ENCODE measurements around the gene TAS2R31. TPM values are rescaled to one million over a fixed set of nuclear protein-coding genes. Genes with fewer than 3 reads are reported as not detected.

Gene TAS2R31
- 0.51 and 0.60 TPM in 2 replicates for polyA plus RNA-seq (2011; rRNA removed)
- 3.9 and 10.8 TPM in 2 replicates for polyA minus RNA-seq (2011; rRNA and poly(A)+ RNA removed)

GRCh38 chr12:11031307-11031706, at the start of gene TAS2R31:
TSS of gene TAS2R31 (minus strand) at chr12:11031407. CDS start at chr12:11031335, 72 bp downstream.
- Histone ChIP-seq H3K9me3 (ENCODE audit: control insufficient read depth, insufficient read depth, low read length) (no peaks in the 10 kb centered on the region), H3K27ac (ENCODE audit: low read depth, low read length) (no peak within 1 kb of the TSS), H3K4me3 (ENCODE audit: low read depth, low read length) (no peak within 1 kb of the TSS), H3K27me3 (ENCODE audit: control insufficient read depth, insufficient read depth, low read length) (no peaks in the 10 kb centered on the region)
- TF ChIP-seq CTCF (IDR thresholded peaks at IDR 0.05; ENCODE audit: low read depth, low read length) = no peak
- CTCF ChIA-PET = no interaction called here
- no peak for DNase-seq (ENCODE audit: low read depth, low spot score)
- POLR2A ChIA-PET = no interaction called here

GRCh38 chr12:11078246-11078645, 47.0 kb upstream of the TAS2R31 start:
- DNase-seq (ENCODE audit: low read depth, low spot score) = no peak
- Histone ChIP-seq H3K27me3 (ENCODE audit: control insufficient read depth, insufficient read depth, low read length) (no peaks in the 10 kb centered on the region), H3K9me3 (ENCODE audit: control insufficient read depth, insufficient read depth, low read length) (no peaks in the 10 kb centered on the region), H3K4me3 (ENCODE audit: low read depth, low read length) (no peak overlapping the region), H3K27ac (ENCODE audit: low read depth, low read length) (no peak overlapping the region)
- ChIA-PET CTCF (no interaction called here), POLR2A (no interaction called here)
- TF ChIP-seq CTCF (IDR thresholded peaks at IDR 0.05; ENCODE audit: low read depth, low read length) = no peak

- H3K27me3 ChIP-seq (ENCODE audit: control insufficient read depth, insufficient read depth, low read length) = no peaks in the 10 kb centered on the region
- POLR2A ChIA-PET = interaction anchor here (0.5 kb wide), 1 partner anchor 56 kb away, joined by 3 read pairs; no protein-coding TSS in a partner anchor
These were observed 44.4 kb upstream of the TAS2R31 start for GRCh38 chr12:11075642-11076041.

GRCh38 chr12:11071414-11071813, 40.2 kb upstream of the TAS2R31 start:
- POLR2A ChIA-PET = no interaction called here
- no peaks in the 10 kb centered on the region for H3K9me3 ChIP-seq (ENCODE audit: control insufficient read depth, insufficient read depth, low read length)
- DNase-seq (ENCODE audit: low read depth, low spot score) = no peak
- H3K27ac ChIP-seq (ENCODE audit: low read depth, low read length) = no peak overlapping the region
- TF ChIP-seq CTCF (IDR thresholded peaks at IDR 0.05; ENCODE audit: low read depth, low read length) = no peak
- no peak overlapping the region for H3K4me3 ChIP-seq (ENCODE audit: low read depth, low read length)
- CTCF ChIA-PET = no interaction called here
- H3K27me3 ChIP-seq (ENCODE audit: control insufficient read depth, insufficient read depth, low read length) = no peaks in the 10 kb centered on the region

More at GRCh38 chr12:11075642-11076041, 44.4 kb upstream of the TAS2R31 start:
- DNase-seq (ENCODE audit: low read depth, low spot score) = no peak
- Histone ChIP-seq H3K9me3 (ENCODE audit: control insufficient read depth, insufficient read depth, low read length) (no peaks in the 10 kb centered on the region), H3K27ac (ENCODE audit: low read depth, low read length) (no peak overlapping the region), H3K4me3 (ENCODE audit: low read depth, low read length) (no peak overlapping the region)
- no peak for TF ChIP-seq CTCF (IDR thresholded peaks at IDR 0.05; ENCODE audit: low read depth, low read length)
- CTCF ChIA-PET = no interaction called here

- Histone ChIP-seq H3K27ac (ENCODE audit: low read depth, low read length) (no peak overlapping the region), H3K9me3 (ENCODE audit: control insufficient read depth, insufficient read depth, low read length) (no peaks in the 10 kb centered on the region), H3K27me3 (ENCODE audit: control insufficient read depth, insufficient read depth, low read length) (no peaks in the 10 kb centered on the region), H3K4me3 (ENCODE audit: low read depth, low read length) (no peak overlapping the region)
- no peak for DNase-seq (ENCODE audit: low read depth, low spot score)
- TF ChIP-seq CTCF (IDR thresholded peaks at IDR 0.05; ENCODE audit: low read depth, low read length) = no peak
- POLR2A ChIA-PET = no interaction called here
- CTCF ChIA-PET = no interaction called here
These were observed 39.8 kb upstream of the TAS2R31 start for GRCh38 chr12:11070999-11071398.
